ENCODE results near the gene POC1B. TPM values are rescaled to one million over a fixed set of nuclear protein-coding genes. Genes with fewer than 3 reads are reported as not detected.

The POC1B gene
- total RNA-seq, 1 experiment from 2014 or later: 17.8 TPM

DNA sequence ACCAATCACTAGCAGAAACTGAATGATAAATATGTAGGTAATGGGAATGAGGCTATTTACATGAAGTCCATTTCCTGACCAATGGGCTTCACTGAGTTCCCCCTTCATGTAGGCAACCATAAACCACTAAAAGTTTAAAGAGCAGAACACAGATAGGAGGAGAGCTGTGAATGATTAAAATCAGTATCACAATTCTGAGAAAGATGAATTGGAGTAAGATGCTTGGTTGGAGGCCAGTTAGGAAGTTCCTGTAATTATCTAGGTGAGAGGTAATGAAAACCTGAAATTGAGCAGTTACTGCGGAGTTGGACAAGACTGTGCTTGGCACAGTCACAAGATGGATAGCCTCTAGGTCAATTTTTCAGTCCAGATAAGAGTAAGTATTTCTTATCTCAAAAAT, 57.8 kb downstream of the POC1B start (continued):
- TF ChIP-seq NR1H2 (CRISPR knock-in tag; IDR thresholded peaks at IDR 0.05) (no peak), NR3C1 (CRISPR knock-in tag; conservative IDR thresholded peaks at IDR 0.05; ENCODE audit: low read depth) (no peak)
- TF ChIP-seq, protein P1, sequence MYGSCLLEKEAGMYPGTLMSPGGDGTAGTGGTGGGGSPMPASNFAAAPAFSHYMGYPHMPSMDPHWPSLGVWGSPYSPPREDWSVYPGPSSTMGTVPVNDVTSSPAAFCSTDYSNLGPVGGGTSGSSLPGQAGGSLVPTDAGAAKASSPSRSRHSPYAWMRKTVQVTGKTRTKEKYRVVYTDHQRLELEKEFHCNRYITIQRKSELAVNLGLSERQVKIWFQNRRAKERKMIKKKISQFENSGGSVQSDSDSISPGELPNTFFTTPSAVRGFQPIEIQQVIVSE (CRISPR knock-in tag; IDR thresholded peaks at IDR 0.05; ENCODE audit: borderline replicate concordance): no peak

DNA sequence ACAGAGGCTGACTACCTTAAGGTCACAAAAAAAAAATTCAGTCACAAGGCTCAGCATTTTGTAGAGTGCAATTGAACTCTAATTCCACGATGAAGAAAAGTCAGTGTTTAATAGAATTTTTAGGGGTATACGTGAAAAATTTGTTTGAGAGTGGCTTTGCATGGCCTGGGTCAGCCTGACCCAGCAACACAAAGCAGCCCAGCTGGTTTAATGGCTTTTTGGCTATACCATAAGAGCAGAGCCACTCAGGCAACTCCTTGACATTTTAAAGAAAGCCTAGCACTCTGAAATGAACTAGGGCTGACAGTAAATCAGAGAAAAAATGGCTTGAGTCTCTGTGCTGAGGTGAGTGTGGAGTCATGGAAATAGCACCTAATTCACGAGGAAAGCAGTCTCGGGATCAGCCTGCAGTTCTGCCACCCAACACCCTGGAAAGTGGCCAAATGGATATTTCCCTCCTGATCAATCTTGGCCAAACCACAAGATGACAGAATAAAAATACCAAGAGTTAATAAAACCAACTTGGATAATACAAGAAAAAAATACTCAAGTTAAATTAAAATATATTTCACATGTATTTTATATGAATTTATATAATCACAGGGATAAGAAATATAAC, 60.8 kb downstream of the POC1B start:
- Mint-ChIP-seq H3K36me3 (no peaks in the 10 kb centered on the region), H3K4me3 (no peak overlapping the region), H3K4me1 (peaks cover 12% of the 10 kb centered on the region), H3K27ac (no peak overlapping the region), H3K27me3 (ENCODE audit: low read depth) (no peaks in the 10 kb centered on the region), H3K9me3 (no peaks in the 10 kb centered on the region)
- POLR2A ChIA-PET: no interaction called here
- TF ChIP-seq SMAD4 (CRISPR knock-in tag; IDR thresholded peaks at IDR 0.05) (no peak), ZNF423 (CRISPR knock-in tag; IDR thresholded peaks at IDR 0.05) (no peak), RORB (CRISPR knock-in tag; IDR thresholded peaks at IDR 0.05) (no peak), SOX15 (CRISPR knock-in tag; IDR thresholded peaks at IDR 0.05) (no peak), MXD4 (CRISPR knock-in tag; IDR thresholded peaks at IDR 0.05; ENCODE audit: borderline replicate concordance) (no peak)
- TF ChIP-seq, protein P2, sequence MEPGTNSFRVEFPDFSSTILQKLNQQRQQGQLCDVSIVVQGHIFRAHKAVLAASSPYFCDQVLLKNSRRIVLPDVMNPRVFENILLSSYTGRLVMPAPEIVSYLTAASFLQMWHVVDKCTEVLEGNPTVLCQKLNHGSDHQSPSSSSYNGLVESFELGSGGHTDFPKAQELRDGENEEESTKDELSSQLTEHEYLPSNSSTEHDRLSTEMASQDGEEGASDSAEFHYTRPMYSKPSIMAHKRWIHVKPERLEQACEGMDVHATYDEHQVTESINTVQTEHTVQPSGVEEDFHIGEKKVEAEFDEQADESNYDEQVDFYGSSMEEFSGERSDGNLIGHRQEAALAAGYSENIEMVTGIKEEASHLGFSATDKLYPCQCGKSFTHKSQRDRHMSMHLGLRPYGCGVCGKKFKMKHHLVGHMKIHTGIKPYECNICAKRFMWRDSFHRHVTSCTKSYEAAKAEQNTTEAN (CRISPR knock-in tag; IDR thresholded peaks at IDR 0.05): no peak
- TF ChIP-seq, protein P3, sequence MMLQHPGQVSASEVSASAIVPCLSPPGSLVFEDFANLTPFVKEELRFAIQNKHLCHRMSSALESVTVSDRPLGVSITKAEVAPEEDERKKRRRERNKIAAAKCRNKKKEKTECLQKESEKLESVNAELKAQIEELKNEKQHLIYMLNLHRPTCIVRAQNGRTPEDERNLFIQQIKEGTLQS (CRISPR knock-in tag; conservative IDR thresholded peaks at IDR 0.05): no peak
- TF ChIP-seq, protein P4, sequence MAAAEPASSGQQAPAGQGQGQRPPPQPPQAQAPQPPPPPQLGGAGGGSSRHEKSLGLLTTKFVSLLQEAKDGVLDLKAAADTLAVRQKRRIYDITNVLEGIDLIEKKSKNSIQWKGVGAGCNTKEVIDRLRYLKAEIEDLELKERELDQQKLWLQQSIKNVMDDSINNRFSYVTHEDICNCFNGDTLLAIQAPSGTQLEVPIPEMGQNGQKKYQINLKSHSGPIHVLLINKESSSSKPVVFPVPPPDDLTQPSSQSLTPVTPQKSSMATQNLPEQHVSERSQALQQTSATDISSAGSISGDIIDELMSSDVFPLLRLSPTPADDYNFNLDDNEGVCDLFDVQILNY (CRISPR knock-in tag; IDR thresholded peaks at IDR 0.05): no peak
- CTCF ChIA-PET: no interaction called here
- DNase-seq (ENCODE audit: low spot score) (no peak), ATAC-seq (no peak)

DNA sequence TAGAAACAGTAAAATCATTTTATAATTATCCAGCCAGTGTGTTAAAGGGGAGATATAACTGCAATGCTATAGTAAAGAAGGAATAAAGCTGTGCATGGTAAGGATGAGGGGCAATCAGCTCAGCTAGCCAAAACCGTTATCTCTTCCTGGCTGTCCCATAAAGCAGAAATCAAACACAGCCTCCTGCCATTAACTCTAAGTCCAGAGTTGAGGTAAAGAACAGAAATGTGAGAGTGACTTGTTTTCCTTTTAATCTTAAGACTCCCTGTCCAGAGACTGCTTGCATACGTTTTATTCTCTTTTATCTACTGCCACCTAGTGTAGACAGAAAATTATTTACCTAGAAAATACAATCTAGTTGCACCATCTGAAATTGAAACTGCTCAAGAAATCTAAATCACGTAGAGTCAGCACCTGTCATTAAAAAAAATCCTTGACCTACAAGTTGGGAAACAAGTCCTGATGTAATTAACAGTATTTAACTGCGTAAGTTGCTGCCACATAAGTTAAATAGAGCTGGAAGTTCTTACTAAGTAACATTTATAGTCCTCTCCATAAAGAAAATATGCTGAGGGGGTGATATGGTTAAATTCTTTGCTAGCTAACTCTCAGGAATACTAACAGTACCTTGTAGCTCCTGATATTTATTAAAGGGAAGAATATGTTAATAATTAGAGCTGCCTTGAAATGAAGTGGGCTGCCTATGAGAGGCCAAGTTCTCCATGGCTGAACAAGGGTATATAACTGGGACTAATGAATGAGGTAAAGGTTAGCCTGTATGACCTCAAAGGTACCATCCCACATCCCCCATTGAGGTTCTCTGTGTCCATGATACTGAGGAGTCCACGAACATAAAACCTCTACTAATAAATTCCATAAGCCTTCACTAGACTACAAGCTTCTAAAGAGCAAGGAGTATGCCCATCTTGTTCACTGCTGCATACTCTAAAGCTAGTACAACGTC, 63.9 kb downstream of the POC1B start:
- ATAC-seq (peak; percentile 70), DNase-seq (ENCODE audit: low spot score) (no peak)
- Mint-ChIP-seq H3K4me3 (no peak overlapping the region), H3K4me1 (peaks cover 25% of the 10 kb centered on the region), H3K36me3 (no peaks in the 10 kb centered on the region), H3K27ac (no peak overlapping the region), H3K27me3 (ENCODE audit: low read depth) (no peaks in the 10 kb centered on the region), H3K9me3 (no peaks in the 10 kb centered on the region)
- ChIA-PET POLR2A (interaction anchor here (1.0 kb wide), 1 partner anchor 115 kb away, joined by 4 read pairs; no protein-coding TSS in a partner anchor), CTCF (interaction anchor here (0.6 to 1.7 kb wide), 10 partner anchors 10 to 869 kb away, joined by 3 to 7 read pairs (median 3); no protein-coding TSS in a partner anchor)
- TF ChIP-seq, protein P5, sequence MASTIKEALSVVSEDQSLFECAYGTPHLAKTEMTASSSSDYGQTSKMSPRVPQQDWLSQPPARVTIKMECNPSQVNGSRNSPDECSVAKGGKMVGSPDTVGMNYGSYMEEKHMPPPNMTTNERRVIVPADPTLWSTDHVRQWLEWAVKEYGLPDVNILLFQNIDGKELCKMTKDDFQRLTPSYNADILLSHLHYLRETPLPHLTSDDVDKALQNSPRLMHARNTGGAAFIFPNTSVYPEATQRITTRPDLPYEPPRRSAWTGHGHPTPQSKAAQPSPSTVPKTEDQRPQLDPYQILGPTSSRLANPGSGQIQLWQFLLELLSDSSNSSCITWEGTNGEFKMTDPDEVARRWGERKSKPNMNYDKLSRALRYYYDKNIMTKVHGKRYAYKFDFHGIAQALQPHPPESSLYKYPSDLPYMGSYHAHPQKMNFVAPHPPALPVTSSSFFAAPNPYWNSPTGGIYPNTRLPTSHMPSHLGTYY (CRISPR knock-in tag; IDR thresholded peaks at IDR 0.05): no peak
- TF ChIP-seq, protein P6, sequence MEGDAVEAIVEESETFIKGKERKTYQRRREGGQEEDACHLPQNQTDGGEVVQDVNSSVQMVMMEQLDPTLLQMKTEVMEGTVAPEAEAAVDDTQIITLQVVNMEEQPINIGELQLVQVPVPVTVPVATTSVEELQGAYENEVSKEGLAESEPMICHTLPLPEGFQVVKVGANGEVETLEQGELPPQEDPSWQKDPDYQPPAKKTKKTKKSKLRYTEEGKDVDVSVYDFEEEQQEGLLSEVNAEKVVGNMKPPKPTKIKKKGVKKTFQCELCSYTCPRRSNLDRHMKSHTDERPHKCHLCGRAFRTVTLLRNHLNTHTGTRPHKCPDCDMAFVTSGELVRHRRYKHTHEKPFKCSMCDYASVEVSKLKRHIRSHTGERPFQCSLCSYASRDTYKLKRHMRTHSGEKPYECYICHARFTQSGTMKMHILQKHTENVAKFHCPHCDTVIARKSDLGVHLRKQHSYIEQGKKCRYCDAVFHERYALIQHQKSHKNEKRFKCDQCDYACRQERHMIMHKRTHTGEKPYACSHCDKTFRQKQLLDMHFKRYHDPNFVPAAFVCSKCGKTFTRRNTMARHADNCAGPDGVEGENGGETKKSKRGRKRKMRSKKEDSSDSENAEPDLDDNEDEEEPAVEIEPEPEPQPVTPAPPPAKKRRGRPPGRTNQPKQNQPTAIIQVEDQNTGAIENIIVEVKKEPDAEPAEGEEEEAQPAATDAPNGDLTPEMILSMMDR (IDR thresholded peaks at IDR 0.05): peak; percentile 49

All from WTC11 (cell line).